Small intestine (tissue), 7 donors: ENCODE measurements around the gene PRDM16. TPM values are rescaled to one million over a fixed set of nuclear protein-coding genes. Genes with fewer than 3 reads are reported as not detected.

Source experiments
- DNase-seq, 2 donors: peaks; one replicate each; pipeline versions ENCODE4 v3.0.0 to v3.0.0-alpha.2; 2013
- FAIRE-seq: peaks from 2 replicates; lab custom pipeline; 2012; peaks lifted over from hg19 to GRCh38; lab: Jason Lieb, UNC
- H3K27ac ChIP-seq, 3 donors: one replicate each; pipeline ENCODE4 v1.5.1; 2013; ENCODE audit warnings: low read length in 2 of 3, mild to moderate bottlenecking in 2 of 3, control low read depth in 1 of 3, inconsistent platforms in 1 of 3, low read depth in 1 of 3, moderate library complexity in 1 of 3
- H3K27me3 ChIP-seq, 3 donors: one replicate each; pipeline ENCODE4 v1.6.1; 2013; ENCODE audit warnings: low read length in 3 of 3, inconsistent platforms in 1 of 3; ENCODE audit not compliant: control insufficient read depth in 3 of 3, insufficient read depth in 3 of 3
- H3K36me3 ChIP-seq, 3 donors: one replicate each; pipeline ENCODE4 v1.6.1; 2013; ENCODE audit warnings: low read length in 3 of 3, inconsistent platforms in 1 of 3, low read depth in 1 of 3, mild to moderate bottlenecking in 1 of 3, moderate library complexity in 1 of 3; ENCODE audit not compliant: control insufficient read depth in 3 of 3, insufficient read depth in 2 of 3
- H3K4me1 ChIP-seq, 3 donors: one replicate each; pipeline ENCODE4 v1.6.1; 2013; ENCODE audit warnings: low read length in 2 of 3, inconsistent platforms in 1 of 3, low read depth in 1 of 3, mild to moderate bottlenecking in 1 of 3, moderate library complexity in 1 of 3; ENCODE audit not compliant: control insufficient read depth in 3 of 3, insufficient read depth in 2 of 3
- H3K4me3 ChIP-seq, 3 donors: one replicate each; pipeline ENCODE4 v1.5.1; 2013; ENCODE audit warnings: low read length in 3 of 3, control low read depth in 1 of 3, inconsistent platforms in 1 of 3, low read depth in 1 of 3, mild to moderate bottlenecking in 1 of 3, moderate library complexity in 1 of 3
- H3K9me3 ChIP-seq, 2 donors: one replicate each; pipeline ENCODE4 v1.6.1; 2013; ENCODE audit warnings: low read depth in 1 of 2, low read length in 1 of 2; ENCODE audit not compliant: control insufficient read depth in 2 of 2, insufficient read depth in 1 of 2
- WGBS, 3 donors: extraction: QIAGEN DNeasy Blood & Tissue Kit; methylation state at CpG; one replicate each; pipeline ENCODE4 v1.1.7; 2013; 5-methylcytosine and 5-hydroxymethylcytosine counted together
- polyA plus RNA-seq, 4 donors: library from polyadenylated mRNA; stranded (reverse) in 3 of 4; unstranded in 1 of 4; fragments of 200-250 nt in 3 of 4; fragments of 120-200 nt in 1 of 4; gene quantifications; one replicate each; pipeline versions ENCODE4 v1.2.1 to v1.2.3, GENCODE V29; 2013
- donor health status: healthy with polysubstance abuse.
- donor health status: control.
- donor health status: control.
- donor health status: Bipolar disorder and iron deficiency.
- donor health status: healthy.

The PRDM16 gene
- polyA plus RNA-seq, 4 donors: 5.4 to 11.4 (median 8.2) TPM

DNA sequence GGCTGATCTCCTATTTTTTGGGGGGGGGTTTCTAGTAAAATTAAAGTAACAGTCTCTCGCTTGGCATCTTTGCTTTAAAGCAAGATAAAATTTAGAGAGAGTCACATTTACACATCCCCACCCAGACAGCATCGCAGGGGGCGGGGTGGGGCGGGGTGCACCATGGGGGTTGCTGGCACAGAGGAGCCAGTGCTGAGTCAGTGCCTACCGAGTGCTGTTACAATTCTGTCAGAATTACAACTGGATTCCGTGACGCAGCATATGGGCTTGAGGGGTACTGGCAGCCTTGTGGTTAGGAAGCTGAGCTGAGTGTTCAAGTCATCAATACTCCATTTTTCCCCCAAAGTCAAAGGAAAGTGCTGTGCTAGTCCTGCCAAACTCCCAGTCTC is 175.9 kb downstream of the PRDM16 start:
- 65 to 80% (median 68%) methylated on average over 7 of the region's 7 CpGs for WGBS, 3 donors
- DNase-seq (no peak), FAIRE-seq (no peak)
- Histone ChIP-seq H3K4me1 (peaks cover 0 to 47% (median 0%) of the 10 kb centered on the region in 3 donors), H3K27me3 (peaks cover 0 to 8% (median 2%) of the 10 kb centered on the region in 3 donors), H3K27ac (no peak overlapping the region), H3K36me3 (peaks cover 0 to 40% (median 0%) of the 10 kb centered on the region in 3 donors), H3K4me3 (no peak overlapping the region), H3K9me3 (no peaks in the 10 kb centered on the region)

DNA sequence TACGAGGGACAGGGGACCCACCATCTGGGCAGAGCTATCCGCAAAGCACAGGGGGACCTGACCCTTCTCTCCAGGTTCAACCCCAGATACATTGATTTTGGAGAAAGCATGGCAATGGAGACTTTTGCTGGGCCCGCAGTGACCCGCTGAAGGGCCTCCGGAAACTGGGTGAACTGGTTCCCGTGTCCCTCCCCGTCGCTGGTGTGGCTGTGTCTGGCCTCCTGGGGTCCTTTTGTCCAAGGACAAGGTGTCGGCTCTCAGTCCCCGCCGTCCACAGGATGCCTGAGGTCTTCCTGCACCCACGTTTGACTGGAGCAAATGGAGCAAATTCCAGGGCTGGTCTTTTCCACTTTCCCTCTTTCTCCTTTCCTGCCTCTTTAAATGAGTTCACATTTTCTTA is 176.3 kb downstream of the PRDM16 start:
- 63 to 75% (median 65%) methylated on average over 12 of the region's 12 CpGs for WGBS, 3 donors
- peaks cover 0 to 51% (median 0%) of the 10 kb centered on the region in 3 donors for H3K4me1 ChIP-seq
- peaks cover 0 to 8% (median 2%) of the 10 kb centered on the region in 3 donors for H3K27me3 ChIP-seq
- no peaks in the 10 kb centered on the region for H3K9me3 ChIP-seq
- DNase-seq (peak in 1 of 2 donors; percentile 21), FAIRE-seq (no peak)
- H3K27ac ChIP-seq: no peak overlapping the region
- no peak overlapping the region for H3K4me3 ChIP-seq
- peaks cover 0 to 40% (median 0%) of the 10 kb centered on the region in 3 donors for H3K36me3 ChIP-seq

DNA sequence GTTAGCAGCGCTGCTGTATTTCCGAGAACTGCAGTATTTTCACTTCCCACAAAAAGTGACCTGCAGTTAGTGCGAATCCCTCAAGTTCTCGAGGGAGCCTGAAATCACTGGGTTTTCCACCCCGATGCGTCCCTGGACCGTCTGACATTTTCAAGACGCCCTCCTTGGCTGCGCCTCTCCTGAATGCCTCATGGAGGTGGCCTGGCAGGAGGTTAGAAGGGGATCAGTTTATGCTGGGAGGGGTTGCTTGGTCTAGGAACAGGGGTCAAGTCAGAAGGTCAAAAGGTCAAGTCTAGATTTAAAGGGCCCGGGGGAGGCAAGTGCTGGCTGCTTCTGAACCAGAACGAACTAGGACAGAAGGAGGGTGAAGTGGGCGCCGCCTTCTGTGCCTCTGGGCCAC is 176.8 kb downstream of the PRDM16 start:
- no peak overlapping the region for H3K27ac ChIP-seq
- H3K36me3 ChIP-seq: peaks cover 0 to 40% (median 0%) of the 10 kb centered on the region in 3 donors
- no peak for DNase-seq
- H3K9me3 ChIP-seq: no peaks in the 10 kb centered on the region
- peaks cover 1 to 55% (median 3%) of the 10 kb centered on the region in 3 donors for H3K4me1 ChIP-seq
- peaks cover 0 to 8% (median 2%) of the 10 kb centered on the region in 3 donors for H3K27me3 ChIP-seq
- H3K4me3 ChIP-seq: no peak overlapping the region
- FAIRE-seq: no peak
- WGBS, 3 donors: 82 to 87% (median 83%) methylated on average over 13 of the region's 13 CpGs

- H3K27ac ChIP-seq: no peak overlapping the region
- DNase-seq (no peak), FAIRE-seq (no peak)
- peaks cover 0 to 8% (median 2%) of the 10 kb centered on the region in 3 donors for H3K27me3 ChIP-seq
- H3K9me3 ChIP-seq: no peaks in the 10 kb centered on the region
- no peak overlapping the region for H3K4me3 ChIP-seq
- H3K4me1 ChIP-seq: peaks cover 2 to 60% (median 4%) of the 10 kb centered on the region in 3 donors
- peaks cover 0 to 39% (median 0%) of the 10 kb centered on the region in 3 donors for H3K36me3 ChIP-seq
- 91 to 95% (median 92%) methylated on average over 15 to 16 of the region's 16 CpGs for WGBS, 3 donors
These were observed 177.2 kb downstream of the PRDM16 start for GRCh38 chr1:3246251-3246650.

- Histone ChIP-seq H3K27ac (peak overlapping the region in 2 of 3 donors; percentile 0 to 95), H3K9me3 (no peaks in the 10 kb centered on the region), H3K27me3 (peaks cover 0 to 8% (median 2%) of the 10 kb centered on the region in 3 donors), H3K4me1 (peaks cover 4 to 74% (median 7%) of the 10 kb centered on the region in 3 donors), H3K36me3 (peaks cover 0 to 29% (median 0%) of the 10 kb centered on the region in 3 donors), H3K4me3 (peak overlapping the region in 1 of 3 donors; percentile 11)
- no peak for FAIRE-seq
- DNase-seq: peak; percentile 29 to 70
- WGBS, 3 donors: 10 to 39% (median 38%) methylated on average over 54 to 55 of the region's 55 CpGs
These were observed 178.6 kb downstream of the PRDM16 start for GRCh38 chr1:3247521-3248121.

DNA sequence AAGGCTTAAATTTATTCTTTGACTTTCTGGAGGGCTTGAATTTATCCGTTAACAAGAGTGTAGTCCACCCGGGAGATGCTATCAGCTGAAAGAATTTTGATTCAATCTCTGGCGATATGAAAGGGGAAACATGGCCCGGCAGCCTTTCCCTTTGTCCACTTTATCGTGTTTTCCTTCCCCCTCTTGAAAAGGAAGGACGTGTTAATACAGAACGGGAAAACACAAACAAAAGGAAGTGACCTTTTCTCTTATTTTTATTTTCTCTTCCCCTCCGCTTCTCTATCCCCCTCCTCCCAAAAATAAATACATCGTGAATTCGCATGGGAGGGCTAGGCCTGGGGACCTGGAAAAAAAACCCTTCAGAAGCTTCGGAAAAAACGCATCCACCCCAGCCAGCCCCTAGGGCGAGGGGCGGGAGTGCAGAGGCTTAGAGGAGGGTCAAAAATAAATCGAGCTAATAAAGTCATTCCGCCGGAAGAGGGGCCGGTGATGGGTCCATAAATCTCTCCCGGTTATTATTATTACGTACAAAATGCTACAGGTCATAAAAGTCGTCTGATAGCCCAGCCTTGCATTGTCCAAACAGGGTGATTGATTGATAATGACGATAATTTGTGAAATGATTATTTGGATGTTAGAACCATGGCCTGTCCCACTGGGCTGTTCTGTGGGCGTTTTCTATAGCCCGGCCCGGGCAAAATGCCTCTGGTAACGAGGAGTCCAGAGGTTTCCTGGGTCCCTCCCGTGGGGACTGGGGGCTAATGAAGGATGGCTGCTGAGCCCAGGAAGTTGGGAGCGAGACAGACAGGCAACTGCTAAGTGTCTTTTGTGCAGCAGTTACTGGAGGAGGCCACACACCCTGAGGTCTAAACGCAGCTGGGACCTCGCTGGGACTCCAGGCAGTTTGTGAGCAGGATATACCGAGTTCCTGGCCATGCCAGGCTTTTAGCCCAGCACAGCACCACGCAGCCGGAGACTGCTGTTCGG is 179.4 kb downstream of the PRDM16 start:
- 22 to 32% (median 30%) methylated on average over 34 of the region's 34 CpGs for WGBS, 3 donors
- Histone ChIP-seq H3K27me3 (peaks cover 0 to 8% (median 2%) of the 10 kb centered on the region in 3 donors), H3K4me3 (peak overlapping the region in 1 of 3 donors; percentile 11), H3K27ac (peak overlapping the region; percentile 71 to 99 (median 95)), H3K9me3 (no peaks in the 10 kb centered on the region), H3K4me1 (peaks cover 4 to 77% (median 9%) of the 10 kb centered on the region in 3 donors), H3K36me3 (peaks cover 0 to 23% (median 0%) of the 10 kb centered on the region in 3 donors)
- FAIRE-seq: no peak
- peak; percentile 51 to 73 for DNase-seq

DNA sequence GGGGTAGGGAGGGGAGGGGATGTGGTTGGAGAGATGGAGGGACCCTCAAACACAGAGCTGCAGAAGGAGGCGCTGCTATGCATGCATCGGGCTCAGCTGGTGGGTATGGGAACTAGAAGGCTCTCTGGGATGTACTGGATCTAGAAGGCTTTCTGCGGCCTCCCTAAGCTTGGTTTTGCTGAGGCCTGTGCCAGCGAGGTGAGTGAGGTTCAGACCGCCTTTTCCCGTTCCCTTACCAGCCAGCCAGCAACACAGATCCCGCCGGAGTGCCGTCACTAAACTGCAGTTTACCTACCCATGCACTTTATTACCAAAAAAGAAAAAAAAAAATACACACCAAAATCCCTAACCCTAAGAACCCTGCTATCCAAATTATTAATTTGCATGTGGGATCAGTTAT is 180.2 kb downstream of the PRDM16 start:
- FAIRE-seq: no peak
- no peak overlapping the region for H3K4me3 ChIP-seq
- H3K27ac ChIP-seq: peak overlapping the region; percentile 71 to 99 (median 95)
- peak; percentile 29 to 30 for DNase-seq
- WGBS, 3 donors: 32 to 66% (median 41%) methylated on average over 9 of the region's 9 CpGs
- H3K4me1 ChIP-seq: peaks cover 4 to 77% (median 9%) of the 10 kb centered on the region in 3 donors
- H3K36me3 ChIP-seq: peaks cover 0 to 17% (median 0%) of the 10 kb centered on the region in 3 donors
- H3K9me3 ChIP-seq: no peaks in the 10 kb centered on the region
- H3K27me3 ChIP-seq: peaks cover 0 to 8% (median 2%) of the 10 kb centered on the region in 3 donors
